Measurements from ENCODE around the gene RMI2.
"Not testable (repeated sequence)": the region's sequence is repeated elsewhere in the genome, so short reads cannot be mapped to it uniquely, and the experiment has no call there.

RMI2 gene

DNA sequence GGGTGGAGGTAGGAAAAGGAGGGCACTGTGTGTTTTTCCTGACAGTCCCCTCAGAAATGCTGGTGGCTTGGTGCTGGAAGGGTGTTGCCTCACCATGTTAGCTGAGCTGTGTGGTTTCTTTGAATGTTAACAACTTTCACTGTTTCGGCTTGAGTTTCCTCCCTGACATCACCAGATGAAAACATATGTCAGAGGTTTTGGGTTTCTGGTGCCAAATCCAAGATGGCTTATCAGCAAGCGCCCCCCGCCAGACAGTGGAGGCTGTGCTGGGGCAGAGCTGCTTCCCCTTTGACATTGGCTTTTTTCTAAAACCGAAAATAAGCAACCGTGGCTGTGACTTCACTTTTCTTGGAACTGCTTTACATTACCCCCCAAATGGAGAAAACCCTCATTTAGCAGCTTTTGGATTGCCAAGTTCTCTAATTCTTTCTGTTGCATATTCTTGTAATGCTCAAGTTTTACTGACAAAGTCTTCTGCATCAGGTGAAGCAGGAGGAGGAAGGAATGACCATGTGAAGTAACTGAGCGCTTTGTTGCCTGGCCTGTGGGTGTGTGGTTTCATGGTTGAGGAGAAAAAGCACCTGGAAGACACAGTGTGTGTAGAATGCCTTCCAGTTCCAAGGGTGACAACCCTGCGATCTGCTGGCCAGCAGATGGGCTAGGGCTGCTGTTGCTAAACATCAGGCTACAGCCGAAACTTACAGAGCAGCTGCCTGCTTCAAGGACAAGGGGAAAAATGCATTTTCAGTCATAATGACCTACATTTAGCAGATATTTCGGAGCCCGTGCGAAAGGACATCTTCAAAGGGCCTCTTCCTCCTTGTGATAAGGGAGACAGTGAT lies 9.7 kb downstream of the RMI2 start:
- no peak for DNase-seq (ENCODE audit: low spot score)

DNA sequence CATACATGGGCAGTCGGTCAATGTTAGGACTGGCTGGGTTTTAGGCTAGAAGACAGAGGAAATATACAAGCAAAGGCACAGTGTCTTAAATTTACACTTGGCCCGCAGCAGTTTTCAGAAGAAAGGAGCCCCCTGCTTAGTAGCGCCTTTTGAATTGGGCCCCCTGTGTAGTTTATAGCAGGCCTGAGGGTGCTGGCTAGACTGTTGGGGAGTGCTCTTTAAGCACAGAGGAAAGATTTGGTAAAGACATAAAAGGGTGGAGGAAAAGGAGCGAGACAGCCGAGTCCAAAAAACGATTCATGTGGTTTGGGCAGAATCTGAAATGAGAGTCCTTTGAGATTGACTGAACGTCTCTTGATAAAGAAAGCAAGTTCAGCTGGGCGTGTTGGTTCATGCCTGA lies 10.6 kb downstream of the RMI2 start:
- no peak for DNase-seq (ENCODE audit: low spot score)

GRCh38 chr16:11356573-11357331 lies 11.5 kb downstream of the RMI2 start:
- no peak for DNase-seq (ENCODE audit: low spot score)

GRCh38 chr16:11358531-11358930 lies 13.3 kb downstream of the RMI2 start:
- DNase-seq (ENCODE audit: low spot score) = no peak

DNA sequence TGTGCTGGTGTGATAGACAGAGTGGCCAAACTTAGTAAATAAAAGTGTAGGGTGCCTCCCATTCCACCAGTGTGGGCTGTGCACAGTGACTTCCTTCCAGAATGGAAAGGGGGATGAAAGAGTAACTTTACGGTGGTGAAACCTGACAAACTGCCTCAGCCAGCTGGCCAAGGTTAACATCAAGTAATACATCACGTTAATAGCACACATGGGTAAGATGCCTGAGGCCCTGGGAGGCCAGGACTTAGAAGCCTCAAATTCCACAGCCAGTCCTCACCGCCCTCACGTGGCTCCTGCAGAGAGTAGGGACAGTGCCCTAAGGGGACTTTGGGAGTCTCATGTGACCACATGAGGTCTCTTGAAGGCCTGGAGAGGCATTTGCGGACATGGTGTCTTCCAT lies 14.1 kb downstream of the RMI2 start:
- DNase-seq (ENCODE audit: low spot score) = peak; percentile 49

- DNase-seq (ENCODE audit: low spot score) = no peak
Measured at GRCh38 chr16:11360641-11361373, 15.5 kb downstream of the RMI2 start.

DNA sequence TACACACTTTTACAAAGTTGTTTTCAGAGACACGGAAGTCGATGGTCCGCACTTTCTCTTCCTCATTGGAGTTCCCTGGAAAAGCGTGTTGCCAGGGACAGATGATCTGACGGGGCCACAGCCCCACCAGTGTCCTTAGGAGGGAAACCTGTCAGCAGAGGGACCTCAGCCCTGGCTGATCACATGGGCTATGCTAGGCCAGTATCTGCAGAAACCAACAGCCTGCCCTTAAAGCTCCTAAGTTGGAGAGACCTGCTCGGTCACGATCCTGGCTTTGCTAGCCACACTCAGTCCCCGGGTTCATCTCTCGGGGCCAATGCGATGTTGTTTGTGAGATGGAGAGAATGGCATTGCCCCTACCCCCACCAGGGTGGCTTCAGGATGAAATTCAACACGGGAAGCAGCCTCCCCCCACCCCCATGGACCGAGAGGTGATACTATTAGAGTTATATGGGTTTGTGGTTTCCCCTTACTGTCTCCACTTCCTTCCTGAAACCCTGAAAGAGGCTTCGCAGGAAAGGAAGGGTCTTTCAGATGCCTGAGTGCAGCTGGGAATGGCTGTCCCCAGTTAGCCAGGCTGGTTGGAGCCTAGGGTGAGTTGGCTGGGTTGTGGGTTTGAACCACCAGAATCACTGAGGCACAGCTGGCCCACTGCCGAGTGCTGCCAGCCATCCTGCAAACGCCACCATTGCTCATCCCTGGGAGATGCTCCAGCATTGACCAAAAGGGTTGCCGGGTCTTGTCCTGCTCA lies 16.6 kb downstream of the RMI2 start:
- DNase-seq (ENCODE audit: low spot score) = no peak

DNA sequence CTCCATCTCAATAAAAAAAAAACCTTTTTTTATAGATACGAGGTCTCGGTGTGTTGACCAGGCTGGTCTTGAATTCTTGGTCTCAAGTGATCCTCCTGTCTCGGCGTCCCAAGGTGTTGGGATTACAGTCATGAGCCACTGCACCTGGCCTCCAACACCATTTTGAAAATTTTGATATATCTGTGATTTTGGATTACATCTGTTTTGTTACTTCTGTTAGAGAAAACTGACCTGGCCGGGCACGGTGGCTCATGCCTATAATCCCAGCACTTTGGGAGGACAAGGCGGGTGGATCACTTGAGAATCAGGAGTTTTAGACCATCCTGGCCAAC lies 18.6 kb downstream of the RMI2 start:
- DNase-seq (ENCODE audit: low spot score) = no peak

DNA sequence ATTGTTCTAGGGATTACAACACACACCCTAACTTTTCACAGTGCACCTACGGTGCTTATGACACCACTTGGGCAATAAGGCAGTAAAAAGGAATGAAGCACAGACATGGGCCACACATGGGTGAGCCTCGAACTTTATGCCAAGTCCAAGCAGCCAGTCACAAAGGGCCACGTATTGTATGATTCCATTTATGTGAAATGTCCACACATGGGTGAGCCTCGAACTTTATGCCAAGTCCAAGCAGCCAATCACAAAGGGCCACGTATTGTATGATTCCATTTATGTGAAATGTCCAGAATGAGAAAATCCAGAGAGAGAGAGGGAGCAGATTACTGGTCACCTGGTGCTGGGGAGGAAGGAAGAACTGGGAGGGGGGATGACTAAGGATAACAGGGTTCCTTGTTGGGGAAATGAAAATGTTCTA lies 22.2 kb downstream of the RMI2 start:
- DNase-seq (ENCODE audit: low spot score) = no peak

DNA sequence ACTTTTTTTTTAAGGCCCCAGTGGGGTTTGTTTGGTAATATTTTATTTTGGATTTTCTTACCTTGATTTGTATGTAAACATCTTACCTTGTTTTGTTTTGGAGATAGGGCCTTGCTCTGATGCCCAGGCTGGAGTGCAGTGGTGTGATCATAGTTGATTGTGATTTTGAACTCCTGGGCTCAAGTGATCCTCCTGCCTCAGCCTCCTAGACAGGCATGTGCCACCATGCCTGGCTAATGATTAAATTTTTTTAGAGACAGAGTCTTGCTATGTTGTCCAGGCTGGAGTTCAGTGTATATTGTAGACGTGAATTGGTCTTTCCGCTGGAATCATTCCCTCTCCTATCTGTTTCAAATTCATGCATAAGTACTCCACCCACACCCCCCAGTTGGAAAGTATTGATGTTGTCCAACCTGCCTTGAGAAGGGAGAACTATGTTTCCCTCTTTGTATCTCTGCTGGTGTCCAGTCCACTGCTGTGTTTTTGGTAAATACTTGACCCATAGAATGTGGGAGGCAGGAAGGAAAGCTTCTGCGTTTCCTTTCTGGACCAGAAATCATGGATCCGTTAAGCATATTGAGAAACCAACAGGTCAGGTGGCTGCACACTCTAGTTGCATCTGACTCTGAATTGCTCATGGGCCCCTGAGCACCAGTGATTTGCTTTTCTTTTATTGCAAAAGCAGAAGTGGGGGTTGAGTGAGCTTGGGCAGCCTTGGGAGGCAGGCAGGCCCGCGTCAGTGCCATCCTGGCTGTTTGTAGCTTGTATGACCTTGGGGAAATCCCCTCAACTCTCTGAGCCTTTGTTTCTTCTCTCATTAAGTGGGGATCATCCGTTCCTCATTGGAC lies 25.0 kb downstream of the RMI2 start:
- DNase-seq (ENCODE audit: low spot score) = no peak

DNA sequence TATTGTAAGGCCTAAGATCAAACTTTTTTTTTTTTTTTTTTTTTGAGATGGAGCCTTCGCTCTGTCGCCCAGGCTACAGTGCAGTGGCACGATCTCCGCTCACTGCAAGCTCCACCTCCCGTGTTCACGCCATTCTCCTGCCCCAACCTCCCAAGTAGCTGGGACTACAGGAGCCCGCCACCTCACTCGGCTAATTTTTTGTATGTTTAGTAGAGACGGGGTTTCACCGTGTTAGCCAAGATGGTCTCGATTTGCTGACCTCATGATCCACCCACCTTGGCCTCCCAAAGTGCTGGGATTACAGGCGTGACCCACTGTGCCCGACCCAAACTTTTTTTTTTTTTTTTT lies 25.6 kb downstream of the RMI2 start:
- not testable (repeated sequence) for DNase-seq (ENCODE audit: low spot score)

- no peak for DNase-seq (ENCODE audit: low spot score)
Measured at GRCh38 chr16:11372073-11372828, 27.0 kb downstream of the RMI2 start.

DNA sequence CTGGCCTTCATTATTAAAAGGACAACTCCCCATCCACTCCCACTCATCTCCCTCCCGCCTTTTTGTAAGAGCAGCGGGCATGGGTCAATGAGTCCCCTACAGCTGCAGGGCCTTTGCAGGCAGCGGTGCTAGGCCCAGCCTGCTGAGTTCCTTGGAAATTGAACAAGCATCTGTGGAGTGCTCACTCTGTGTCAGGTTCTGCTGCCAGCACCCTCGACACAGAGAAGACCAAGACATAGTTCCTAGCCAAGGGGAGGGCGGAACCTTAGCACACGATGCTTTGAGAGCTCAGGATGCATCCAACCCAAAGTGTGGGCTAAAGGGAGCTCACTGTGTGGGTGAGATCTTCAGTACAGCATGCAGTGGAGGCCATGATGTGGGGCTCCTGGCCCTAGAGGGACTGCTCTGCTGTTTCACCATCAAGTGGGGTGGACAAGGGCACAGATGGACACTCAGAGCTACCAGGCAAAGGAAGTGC lies 27.6 kb downstream of the RMI2 start:
- DNase-seq (ENCODE audit: low spot score) = no peak

- DNase-seq (ENCODE audit: low spot score) = no peak
Measured at GRCh38 chr16:11374255-11374654, 29.0 kb downstream of the RMI2 start.

- DNase-seq (ENCODE audit: low spot score) = no peak
Measured at GRCh38 chr16:11377154-11377553, 31.9 kb downstream of the RMI2 start.

DNA sequence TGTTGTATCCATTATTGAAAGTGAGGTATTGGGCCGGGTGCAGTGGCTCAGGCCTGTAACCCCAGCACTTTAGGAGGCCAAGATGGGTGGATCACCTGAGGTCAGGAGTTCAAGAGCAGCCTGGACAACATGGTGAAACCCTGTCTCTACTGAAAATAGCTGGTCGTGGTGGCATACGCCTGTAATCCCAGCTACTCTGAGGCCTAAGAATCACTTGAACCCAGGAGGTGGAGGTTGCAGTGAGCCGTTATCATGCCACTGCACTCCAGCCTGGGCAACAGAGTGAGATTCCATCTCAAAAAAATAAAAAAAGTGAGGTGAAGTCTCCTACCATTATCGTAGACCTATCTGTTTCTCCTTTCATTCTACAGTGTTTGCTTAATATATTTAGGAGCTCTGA lies 33.7 kb downstream of the RMI2 start:
- not testable (repeated sequence) for DNase-seq (ENCODE audit: low spot score)

- no peak for DNase-seq (ENCODE audit: low spot score)
Measured at GRCh38 chr16:11379420-11379819, 34.2 kb downstream of the RMI2 start.

GRCh38 chr16:11380836-11381235 lies 35.6 kb downstream of the RMI2 start:
- no peak for DNase-seq (ENCODE audit: low spot score)

GRCh38 chr16:11383481-11384183 lies 38.4 kb downstream of the RMI2 start:
- no peak for DNase-seq (ENCODE audit: low spot score)

Data from LoVo (cell line).